IMR-90 (cell line): ENCODE data around the gene PLXNB3. TPM values are rescaled to one million over a fixed set of nuclear protein-coding genes. Genes with fewer than 3 reads are reported as not detected.
A peak's percentile ranks its signal among the peaks of the same experiment; 100 is the strongest.

Experiments
- ATAC-seq: fragments of 200-7000 bp; cut with Tn5 transposase; 2 replicates; pipeline ENCODE4 v1.9.1; 2020; ENCODE audit warnings: low read depth, mild to moderate bottlenecking, moderate library complexity
- BruUV-seq: library from RNA; stranded (reverse); fragments of 400-500 nt; replicated peaks from 2 replicates; lab custom pipeline; 2021; lab: Mats Ljungman, UMichigan
- CTCF ChIA-PET: fragments of 300-600 bp; formaldehyde crosslinking; extraction: SDS; loops from one replicate; lab custom pipeline; 2021; ENCODE audit warnings: antibody characterized with exemption; lab: Yijun Ruan, JAX
- POLR2A ChIA-PET: fragments of 300-600 bp; sonication (Branson Sonifier 250); formaldehyde crosslinking; loops from one replicate; lab custom pipeline; 2022; ENCODE audit warnings: antibody characterized with exemption; ENCODE audit not compliant: unreplicated experiment; lab: Charles Lee
- DNase-seq: peaks from one replicate; pipeline ENCODE4 v3.0.0; 2013
- H2AFZ ChIP-seq: replicated peaks from 2 replicates; pipeline ENCODE3; 2013; ENCODE audit warnings: low read length, mild to moderate bottlenecking; ENCODE audit not compliant: poor library complexity
- H2AK5ac ChIP-seq: 2 replicates; pipeline ENCODE4 v1.6.1; 2013; ENCODE audit warnings: low read depth, low read length, inconsistent platforms
- H2AK9ac ChIP-seq: replicated peaks from 2 replicates; pipeline ENCODE3; 2013; ENCODE audit warnings: mild to moderate bottlenecking, low read depth, low read length, moderate library complexity; ENCODE audit not compliant: poor library complexity
- H2BK120ac ChIP-seq: 2 replicates; pipeline ENCODE4 v1.6.1; 2013; ENCODE audit warnings: low read depth, low read length, inconsistent platforms
- H2BK15ac ChIP-seq: 3 replicates; pipeline ENCODE4 v1.6.1; 2013; ENCODE audit warnings: low read depth, low read length, inconsistent platforms
- H2BK20ac ChIP-seq: 2 replicates; pipeline ENCODE4 v1.6.1; 2013; ENCODE audit warnings: low read depth, mild to moderate bottlenecking, inconsistent platforms, low read length, moderate library complexity
- H2BK5ac ChIP-seq: 2 replicates; pipeline ENCODE4 v1.6.1; 2013; ENCODE audit warnings: mild to moderate bottlenecking, low read depth, low read length, inconsistent platforms; ENCODE audit not compliant: poor library complexity, severe bottlenecking
- H3K14ac ChIP-seq: replicated peaks from 2 replicates; pipeline ENCODE4 v1.6.1; 2013; ENCODE audit warnings: low read depth, low read length, inconsistent platforms
- H3K18ac ChIP-seq: 2 replicates; pipeline ENCODE4 v1.6.1; 2013; ENCODE audit warnings: low read depth, low read length, control low read depth
- H3K23ac ChIP-seq: 2 replicates; pipeline ENCODE4 v1.6.1; 2013; ENCODE audit warnings: low read depth, low read length, inconsistent platforms
- H3K27ac ChIP-seq: 2 replicates; pipeline ENCODE4 v1.5.1; 2013; ENCODE audit warnings: mild to moderate bottlenecking, control low read depth, low read length; ENCODE audit not compliant: insufficient read depth
- H3K27me3 ChIP-seq: 2 replicates; pipeline ENCODE4 v1.6.1; 2013; ENCODE audit warnings: low read length; ENCODE audit not compliant: control insufficient read depth, insufficient read depth
- H3K36me3 ChIP-seq: 2 replicates; pipeline ENCODE4 v1.6.1; 2013; ENCODE audit warnings: low read length, mixed read lengths; ENCODE audit not compliant: control insufficient read depth, insufficient read depth
- H3K4ac ChIP-seq: 2 replicates; pipeline ENCODE4 v1.6.1; 2013; ENCODE audit warnings: low read depth, low read length, inconsistent platforms
- H3K4me1 ChIP-seq: 2 replicates; pipeline ENCODE4 v1.6.1; 2013; ENCODE audit warnings: low read length, mixed read lengths; ENCODE audit not compliant: control insufficient read depth, insufficient read depth
- H3K4me2 ChIP-seq: 2 replicates; pipeline ENCODE4 v1.6.1; 2013; ENCODE audit warnings: low read depth, mild to moderate bottlenecking, control low read depth, low read length, moderate library complexity
- H3K4me3 ChIP-seq: 2 replicates; pipeline ENCODE4 v1.5.1; 2013; ENCODE audit warnings: low read depth, mild to moderate bottlenecking, control low read depth, low read length, moderate library complexity; ENCODE audit not compliant: insufficient read depth
- H3K56ac ChIP-seq: 2 replicates; pipeline ENCODE4 v1.6.1; 2013; ENCODE audit warnings: low read length, inconsistent platforms; ENCODE audit not compliant: insufficient read depth; ENCODE audit errors: extremely low read depth
- H3K79me1 ChIP-seq, 2 experiments: 2 replicates each; pipeline ENCODE4 v1.6.1; 2013; ENCODE audit warnings: low read length in 2 of 2, inconsistent platforms in 1 of 2, low read depth in 1 of 2
- H3K9ac ChIP-seq: 2 replicates; pipeline ENCODE4 v1.6.1; 2013; ENCODE audit warnings: low read depth, low read length, control low read depth
- H3K9me1 ChIP-seq: 2 replicates; pipeline ENCODE4 v1.6.1; 2013; ENCODE audit warnings: low read length, inconsistent platforms; ENCODE audit not compliant: insufficient read depth
- H3K9me3 ChIP-seq: 2 replicates; pipeline ENCODE4 v1.6.1; 2013; ENCODE audit warnings: low read length; ENCODE audit not compliant: control insufficient read depth, insufficient read depth
- H4K20me1 ChIP-seq: 2 replicates; pipeline ENCODE4 v1.6.1; 2013; ENCODE audit warnings: low read length, inconsistent platforms; ENCODE audit not compliant: insufficient read depth
- H4K5ac ChIP-seq: 2 replicates; pipeline ENCODE4 v1.6.1; 2013; ENCODE audit warnings: mild to moderate bottlenecking, low read depth, low read length, control low read depth
- H4K8ac ChIP-seq, 2 experiments: 2 replicates each; pipeline ENCODE4 v1.6.1; 2013; ENCODE audit warnings: low read depth in 2 of 2, low read length in 2 of 2, control low read depth in 1 of 2, inconsistent platforms in 1 of 2
- H4K91ac ChIP-seq: 2 replicates; pipeline ENCODE4 v1.6.1; 2013; ENCODE audit warnings: low read depth, low read length, inconsistent platforms; ENCODE audit not compliant: insufficient read depth
- MXI1 ChIP-seq: IDR thresholded peaks from 2 replicates; pipeline ENCODE4 v1.6.1; 2012; ENCODE audit warnings: low read depth, mild to moderate bottlenecking, low read length, moderate library complexity, borderline replicate concordance
- WGBS, 2 experiments: methylation state at CpG; one replicate each; pipeline versions ENCODE4 v1.1.5 to v1.1.7; 2013; ENCODE audit warnings: missing lambda C conversion rate in 2 of 2; ENCODE audit not compliant: insufficient read length in 1 of 2; ENCODE audit errors: extremely low coverage in 2 of 2; 5-methylcytosine and 5-hydroxymethylcytosine counted together
- dilution Hi-C: fragments of 300-500 bp; cut with HindIII; formaldehyde crosslinking; loops from one replicate; pipeline ENCODE4 v1.14.3; 2018; ENCODE audit warnings: low sequenced_read_pairs; ENCODE audit not compliant: unreplicated experiment
- in situ Hi-C: fragments of 300-500 bp; cut with MboI; formaldehyde crosslinking; loops from 3 replicates; pipeline ENCODE4 v1.14.3; 2019; ENCODE audit warnings: low sequenced_read_pairs, inconsistent platforms, mixed read lengths
- intact Hi-C: fragments of 100-400 bp; cut with micrococcal nuclease; formaldehyde crosslinking; loops from 2 replicates; pipeline ENCODE4 v1.10.0; 2022
- polyA plus RNA-seq, 3 experiments: library from polyadenylated mRNA; depleted of rRNA; stranded (reverse); fragments of >200 nt; gene quantifications; 2 replicates each; pipeline ENCODE4 v1.2.3, GENCODE V29; 2012; ENCODE audit warnings: low replicate concordance in 1 of 3
- total RNA-seq: library from RNA; depleted of rRNA; stranded (reverse); fragments of >200 nt; gene quantifications from 2 replicates; pipeline ENCODE4 v1.2.3, GENCODE V29; 2012

Gene PLXNB3
- total and polyA plus RNA-seq, 2 of the 4 experiments (the other 2 are of a cell fraction), result 0.36 to 22.3 TPM

DNA sequence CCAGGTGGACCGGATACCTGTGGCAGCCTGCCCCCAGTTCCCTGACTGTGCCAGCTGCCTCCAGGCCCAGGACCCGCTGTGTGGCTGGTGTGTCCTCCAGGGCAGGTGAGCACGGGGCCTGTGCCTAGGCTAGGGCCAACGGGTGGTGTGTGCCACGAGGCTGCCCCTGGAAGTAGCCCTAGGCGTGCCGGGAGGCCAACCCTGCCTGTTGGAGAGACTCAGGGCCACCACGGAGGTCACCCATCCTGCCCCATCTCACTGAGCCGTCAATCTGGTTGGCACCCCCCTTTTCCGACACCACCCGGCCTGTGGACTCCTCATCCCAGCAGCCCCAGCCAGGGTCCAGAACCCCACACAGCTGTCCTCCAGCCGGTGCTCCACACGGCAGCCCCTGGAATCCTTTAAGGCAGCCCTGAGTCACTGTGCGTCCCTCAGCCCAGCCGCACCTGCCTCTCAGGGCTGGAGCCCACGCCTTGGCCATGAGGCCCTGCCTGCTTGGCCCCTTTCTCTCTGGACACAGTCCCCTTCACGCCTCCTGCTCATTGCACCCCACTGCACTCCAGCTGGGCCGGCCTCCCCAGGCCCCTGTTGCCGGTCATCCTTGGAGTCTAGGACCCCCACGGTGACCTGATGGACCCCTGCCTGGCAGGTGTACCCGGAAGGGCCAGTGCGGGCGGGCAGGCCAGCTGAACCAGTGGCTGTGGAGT is 5.3 kb downstream of the PLXNB3 start:
- no peaks in the 10 kb centered on the region for H4K20me1 ChIP-seq
- ChIA-PET CTCF (no interaction called here), POLR2A (no interaction called here)
- H2AFZ ChIP-seq, result no peak overlapping the region
- H2BK120ac ChIP-seq, result no peak overlapping the region
- H2BK20ac ChIP-seq, result no peak overlapping the region
- intact Hi-C loops, result no loop called here
- no peak overlapping the region for H4K91ac ChIP-seq
- H3K56ac ChIP-seq, result no peak overlapping the region
- H3K79me1 ChIP-seq, result peaks cover 0 to 14% of the 10 kb centered on the region in 2 experiments; a peak in 2 of 4 replicates
- in situ Hi-C loops, result loop anchor here (10.0 kb wide), 1 partner anchor 195 kb away; no protein-coding TSS in a partner anchor
- dilution Hi-C loops, result no loop called here
- no peaks in the 10 kb centered on the region; the same call in 1 of the 2 replicates for H3K9me3 ChIP-seq
- H3K36me3 ChIP-seq, result peaks cover 2% of the 10 kb centered on the region; the same call in 1 of the 2 replicates
- no peak overlapping the region for H3K9ac ChIP-seq
- no peaks in the 10 kb centered on the region for H3K27me3 ChIP-seq
- H3K4me1 ChIP-seq, result peaks cover 17% of the 10 kb centered on the region
- peak overlapping the region; percentile 42 for H2AK9ac ChIP-seq
- no peak overlapping the region for H3K18ac ChIP-seq
- H3K9me1 ChIP-seq, result no peaks in the 10 kb centered on the region
- H3K14ac ChIP-seq, result no peak overlapping the region
- H4K5ac ChIP-seq, result no peak overlapping the region
- H2BK15ac ChIP-seq, result no peak overlapping the region
- H3K4me3 ChIP-seq, result no peak overlapping the region
- 83% methylated on average over 9 of the region's 23 CpGs; no CpG with 5 or more reads in 1 of the 2 experiments for WGBS, 2 experiments
- H3K27ac ChIP-seq, result no peak overlapping the region
- no peak overlapping the region for H2BK5ac ChIP-seq
- no peak for DNase-seq
- no peak overlapping the region for H3K4me2 ChIP-seq
- H4K8ac ChIP-seq, result no peak overlapping the region
- H3K4ac ChIP-seq, result no peak overlapping the region
- H3K23ac ChIP-seq, result no peak overlapping the region
- ATAC-seq, result no peak
- no peak overlapping the region for H2AK5ac ChIP-seq
- no peak for TF ChIP-seq MXI1
- BruUV-seq, result no TSS peak
